Measurements from ENCODE around the gene HIVEP3.

DNA sequence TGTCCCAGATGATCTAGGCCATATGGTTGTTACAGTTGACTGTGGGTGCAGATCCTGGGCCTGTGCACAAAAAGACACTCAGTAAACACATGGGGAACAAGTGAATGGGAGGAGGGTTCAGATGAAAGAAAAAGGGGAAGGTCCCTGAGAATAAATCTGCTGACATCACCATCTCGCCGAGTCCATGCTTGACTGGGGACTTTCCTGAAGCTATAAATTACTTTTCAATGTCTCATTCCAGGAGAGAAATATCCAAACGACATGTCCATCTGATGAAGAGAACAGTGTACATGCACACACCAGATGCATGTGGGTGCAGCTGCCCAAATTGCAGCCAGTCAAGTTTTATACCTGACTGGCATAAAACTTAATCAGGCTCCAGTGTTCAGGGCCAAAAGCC is 109.0 kb downstream of the HIVEP3 start:
- no peak for TF ChIP-seq CTCF (IDR thresholded peaks at IDR 0.05)
- TF ChIP-seq POLR2A (IDR thresholded peaks at IDR 0.05) = no peak
